Choroid plexus epithelial cell (primary cell): ENCODE data around the gene SND1.
A peak's percentile ranks its signal among the peaks of the same experiment; 100 is the strongest.

Source experiments
- DNase-seq: peaks from one replicate; pipeline ENCODE4 v3.0.0-alpha.2; 2010; ENCODE audit warnings: low read depth
- H3K4me3 ChIP-seq: 2 replicates; pipeline ENCODE4 v1.5.1; 2011; ENCODE audit warnings: low read depth, mild to moderate bottlenecking, control low read depth, low read length, moderate library complexity
- CTCF ChIP-seq: conservative IDR thresholded peaks from 2 replicates; pipeline ENCODE4 v1.5.1; 2011; ENCODE audit warnings: low read depth, mild to moderate bottlenecking, control low read depth, inconsistent platforms, low read length, moderate library complexity

The SND1 gene

GRCh38 chr7:127733986-127734385 is 82.0 kb downstream of the SND1 start:
- no peak overlapping the region for H3K4me3 ChIP-seq
- DNase-seq = peak; percentile 34
- TF ChIP-seq CTCF = no peak

DNA sequence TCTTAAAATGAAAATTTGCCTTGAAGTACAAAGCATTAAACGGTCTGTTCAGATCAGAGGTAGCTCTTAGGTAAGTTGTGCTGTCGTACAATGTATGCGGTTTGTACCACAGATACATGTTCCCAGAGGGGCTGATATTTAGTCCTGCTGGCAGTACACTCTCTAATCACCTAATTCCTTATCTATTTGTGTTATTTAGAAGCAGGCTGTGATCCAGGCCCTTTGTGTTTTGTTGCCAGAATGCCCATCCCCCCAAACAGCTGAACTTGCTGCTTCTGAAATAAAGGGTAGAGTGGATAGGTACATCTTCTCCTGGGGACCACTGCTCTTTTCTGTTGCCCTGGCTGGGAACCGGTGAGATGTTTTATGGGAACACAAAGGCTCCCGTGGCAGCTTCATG is 84.5 kb downstream of the SND1 start:
- no peak for DNase-seq
- no peak overlapping the region for H3K4me3 ChIP-seq
- TF ChIP-seq CTCF = no peak

GRCh38 chr7:127738859-127739258 is 86.9 kb downstream of the SND1 start:
- no peak for DNase-seq
- TF ChIP-seq CTCF = no peak
- no peak overlapping the region for H3K4me3 ChIP-seq

GRCh38 chr7:127741764-127742375 is 89.9 kb downstream of the SND1 start:
- H3K4me3 ChIP-seq = no peak overlapping the region
- DNase-seq = no peak
- no peak for TF ChIP-seq CTCF

DNA sequence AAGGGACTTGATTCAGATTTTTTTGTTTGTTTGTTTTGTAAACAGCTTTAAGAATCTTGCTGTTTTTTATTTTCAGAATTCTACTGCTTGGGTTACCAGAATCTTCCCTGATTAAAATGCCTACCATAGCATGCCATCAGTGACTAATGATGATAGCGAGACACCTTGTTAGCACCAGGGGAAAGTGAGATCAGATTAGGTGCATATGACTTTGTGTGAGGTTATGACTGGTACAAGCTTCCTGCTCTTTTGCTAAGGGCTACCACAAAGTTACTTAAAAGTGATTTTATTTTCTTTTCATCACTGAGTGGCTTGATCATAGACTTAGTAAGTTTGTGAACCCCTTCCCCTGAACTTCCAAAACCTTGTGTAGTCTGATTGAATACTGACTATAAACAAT is 93.5 kb downstream of the SND1 start:
- DNase-seq = no peak
- no peak for TF ChIP-seq CTCF

DNA sequence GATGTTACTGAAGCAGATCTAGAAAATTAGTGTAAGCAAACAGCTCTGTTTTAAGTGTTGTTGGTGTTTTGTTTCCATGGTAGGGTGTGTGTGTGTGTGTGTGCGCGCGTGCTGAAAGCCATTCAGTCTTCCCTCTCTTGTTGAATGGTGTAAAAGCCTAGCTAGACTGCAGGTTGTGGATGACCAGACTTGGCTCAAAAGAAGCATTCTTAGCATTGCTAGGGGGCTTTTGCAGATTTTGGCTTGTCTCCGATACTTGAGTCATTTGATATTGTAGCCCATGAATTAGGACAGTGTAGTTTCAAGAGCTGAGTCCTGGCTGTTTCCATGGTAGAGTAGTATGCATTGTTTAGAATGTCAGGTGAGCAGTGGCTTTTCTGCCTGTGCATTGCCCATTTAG is 99.1 kb downstream of the SND1 start:
- no peak overlapping the region for H3K4me3 ChIP-seq
- no peak for TF ChIP-seq CTCF
- DNase-seq = peak; percentile 90

More for the DNA sequence above, 93.5 kb downstream of the SND1 start:
- H3K4me3 ChIP-seq = no peak overlapping the region
